HG03066 (cell line): Measurements from ENCODE around the gene KRTAP5-11.
"Not testable (repeated sequence)": the region's sequence is repeated elsewhere in the genome, so short reads cannot be mapped to it uniquely, and the experiment has no call there.

Experiments
- ATAC-seq: cut with Tn5 transposase; IDR thresholded peaks from one replicate; pipeline ENCODE4 v1.9.1; 2021; ENCODE audit warnings: low read depth; ENCODE audit not compliant: unreplicated experiment

The KRTAP5-11 gene

DNA sequence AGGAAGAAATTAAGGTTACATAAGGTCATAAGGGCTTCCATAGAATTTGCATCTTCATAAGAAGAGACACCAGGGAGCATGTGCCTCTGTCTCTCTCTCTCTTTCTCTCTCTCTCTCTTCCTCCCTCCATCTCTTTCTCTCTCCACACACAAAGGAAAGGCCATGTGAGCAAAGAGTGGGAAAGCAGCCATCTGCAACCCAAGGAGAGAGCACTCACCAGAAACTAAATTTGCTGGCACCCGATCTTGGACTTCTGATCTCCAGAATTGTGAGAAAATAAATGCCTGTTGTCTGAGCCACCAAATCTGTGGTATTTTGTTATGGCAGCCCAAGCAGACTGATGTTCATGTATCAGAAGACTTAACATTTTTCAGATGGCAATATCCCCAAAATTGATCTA lies 23.7 kb downstream of the KRTAP5-11 start:
- no peak for ATAC-seq

GRCh38 chr11:71557257-71557656 lies 25.4 kb downstream of the KRTAP5-11 start:
- ATAC-seq = no peak

GRCh38 chr11:71556018-71556417 lies 26.7 kb downstream of the KRTAP5-11 start:
- no peak for ATAC-seq

DNA sequence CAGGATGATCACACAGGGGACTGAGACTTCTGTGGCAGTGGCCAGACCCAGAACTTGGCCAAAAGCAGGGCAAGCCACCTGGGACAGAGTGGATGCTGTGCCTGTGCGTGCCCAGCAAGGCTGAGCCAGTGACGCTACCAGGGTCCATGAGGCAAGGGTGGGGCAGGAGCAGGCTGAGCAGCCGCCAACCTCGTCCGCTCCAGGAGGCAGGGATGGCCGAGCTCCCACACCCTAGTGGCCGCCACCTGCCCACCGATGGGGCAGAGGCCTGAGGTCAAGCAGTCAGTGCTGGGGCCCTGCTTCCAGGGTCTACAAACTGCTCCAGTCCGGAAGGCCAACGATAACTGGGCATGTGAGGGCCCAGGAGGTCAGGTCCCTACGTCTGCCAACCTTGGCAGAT lies 27.2 kb downstream of the KRTAP5-11 start:
- ATAC-seq = no peak

- no peak for ATAC-seq
Observed at GRCh38 chr11:71554996-71555395, 27.7 kb downstream of the KRTAP5-11 start.

- ATAC-seq = no peak
Observed at GRCh38 chr11:71551711-71552110, 31.0 kb downstream of the KRTAP5-11 start.

GRCh38 chr11:71548716-71549151 lies 33.9 kb downstream of the KRTAP5-11 start:
- ATAC-seq = no peak

DNA sequence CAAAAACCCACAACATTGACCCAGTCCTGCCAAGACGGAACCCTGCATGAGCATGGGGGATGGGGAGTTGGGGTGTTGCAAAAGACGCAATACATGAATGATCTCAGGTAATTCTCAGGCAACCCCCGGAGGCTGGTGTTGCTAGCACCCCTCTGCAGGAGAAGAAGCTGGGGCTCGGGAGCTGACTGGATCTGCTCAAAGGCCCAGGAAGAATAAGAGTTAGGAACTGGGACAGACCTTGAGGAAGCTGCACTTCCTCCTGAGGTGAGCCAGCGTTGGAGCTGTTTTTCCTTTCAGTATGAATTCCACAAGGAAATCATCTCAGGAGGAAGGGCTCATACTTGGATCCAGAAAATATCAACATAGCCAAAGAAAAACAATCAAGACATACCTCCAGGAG lies 34.6 kb downstream of the KRTAP5-11 start, which contains the start of gene KRTAP5-9:
KRTAP5-9 (plus strand) TSS at position 301 of the 400 bp plus-strand sequence. CDS start 238 bp downstream, outside the sequence.
- ATAC-seq = no peak

- no peak for ATAC-seq
Observed at GRCh38 chr11:71545405-71545966, 37.2 kb downstream of the KRTAP5-11 start.

DNA sequence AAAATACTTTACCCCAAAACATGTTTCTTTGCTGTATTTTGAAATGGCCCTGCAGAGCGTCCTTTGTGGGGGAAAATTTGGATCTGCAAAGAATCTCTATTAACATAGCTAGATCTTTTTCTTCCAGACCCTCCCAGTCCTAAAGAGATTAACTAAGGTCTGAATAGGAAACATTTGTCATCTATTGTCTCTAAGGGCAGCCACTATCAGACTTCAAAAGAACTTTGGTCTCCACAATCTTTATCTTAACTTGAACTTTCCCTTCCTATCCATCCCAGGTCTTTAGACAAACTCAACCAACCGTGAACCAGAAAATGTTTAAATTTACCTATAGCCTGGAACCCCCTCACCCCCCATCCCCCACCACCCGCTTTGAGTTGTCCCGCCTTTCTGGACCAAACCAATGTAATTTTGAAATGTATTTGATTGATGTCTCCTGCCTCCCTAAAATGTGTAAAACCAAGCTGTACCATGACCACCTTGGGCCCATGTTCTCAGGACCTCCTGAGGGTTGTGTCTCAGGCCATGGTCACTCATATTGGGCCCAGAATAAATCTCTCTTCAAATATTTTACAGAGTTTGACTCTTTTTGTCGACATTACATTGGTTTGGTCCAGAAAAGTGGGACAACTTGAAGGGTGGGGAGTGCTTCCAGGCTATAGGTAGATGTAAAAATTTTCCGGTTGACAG lies 38.0 kb downstream of the KRTAP5-11 start:
- ATAC-seq = no peak

GRCh38 chr11:71543866-71544265 lies 38.8 kb downstream of the KRTAP5-11 start:
- ATAC-seq = no peak

GRCh38 chr11:71542879-71543777 lies 39.5 kb downstream of the KRTAP5-11 start:
- no peak for ATAC-seq

DNA sequence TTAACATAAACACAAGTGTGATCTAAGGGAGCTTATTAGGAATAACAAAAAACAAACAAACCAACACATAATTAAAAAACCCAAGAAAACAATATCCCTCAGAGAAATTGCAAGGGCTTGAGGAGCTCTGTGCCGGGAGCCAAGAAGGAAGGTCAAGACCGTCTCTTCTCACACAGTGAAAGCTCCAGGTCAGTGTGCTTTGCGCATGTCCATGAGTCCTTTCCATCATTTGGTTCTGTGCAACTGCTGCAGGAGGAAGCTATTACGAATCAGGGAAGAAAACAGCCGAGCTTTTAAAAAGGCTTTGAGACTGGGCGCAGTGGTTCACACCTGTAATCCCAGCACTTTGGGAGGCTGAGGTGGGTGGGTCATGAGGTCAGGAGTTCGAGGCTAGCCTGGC lies 40.3 kb downstream of the KRTAP5-11 start:
- ATAC-seq = no peak

- not testable (repeated sequence) for ATAC-seq
Observed at GRCh38 chr11:71540521-71541304, 42.0 kb downstream of the KRTAP5-11 start.

GRCh38 chr11:71539971-71540370 lies 42.7 kb downstream of the KRTAP5-11 start:
- not testable (repeated sequence) for ATAC-seq

- ATAC-seq = no peak
Observed at GRCh38 chr11:71539017-71539416, 43.7 kb downstream of the KRTAP5-11 start.

DNA sequence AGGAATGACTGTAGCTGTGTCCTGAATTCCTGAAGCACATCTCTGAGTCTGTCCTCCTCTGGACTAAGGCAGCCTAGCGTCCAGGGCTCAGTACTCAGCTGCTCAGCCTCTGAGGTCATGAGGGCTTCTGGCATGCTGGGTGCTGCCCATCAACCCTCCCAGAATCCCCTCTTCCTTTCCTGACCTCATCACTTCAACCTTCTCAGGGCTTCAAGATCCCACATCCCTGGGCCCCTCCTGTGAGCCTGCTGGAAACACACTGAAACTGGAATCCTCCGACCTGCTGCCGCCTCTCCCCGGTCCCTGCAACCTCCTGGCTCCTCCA lies 44.0 kb downstream of the KRTAP5-11 start:
- no peak for ATAC-seq

DNA sequence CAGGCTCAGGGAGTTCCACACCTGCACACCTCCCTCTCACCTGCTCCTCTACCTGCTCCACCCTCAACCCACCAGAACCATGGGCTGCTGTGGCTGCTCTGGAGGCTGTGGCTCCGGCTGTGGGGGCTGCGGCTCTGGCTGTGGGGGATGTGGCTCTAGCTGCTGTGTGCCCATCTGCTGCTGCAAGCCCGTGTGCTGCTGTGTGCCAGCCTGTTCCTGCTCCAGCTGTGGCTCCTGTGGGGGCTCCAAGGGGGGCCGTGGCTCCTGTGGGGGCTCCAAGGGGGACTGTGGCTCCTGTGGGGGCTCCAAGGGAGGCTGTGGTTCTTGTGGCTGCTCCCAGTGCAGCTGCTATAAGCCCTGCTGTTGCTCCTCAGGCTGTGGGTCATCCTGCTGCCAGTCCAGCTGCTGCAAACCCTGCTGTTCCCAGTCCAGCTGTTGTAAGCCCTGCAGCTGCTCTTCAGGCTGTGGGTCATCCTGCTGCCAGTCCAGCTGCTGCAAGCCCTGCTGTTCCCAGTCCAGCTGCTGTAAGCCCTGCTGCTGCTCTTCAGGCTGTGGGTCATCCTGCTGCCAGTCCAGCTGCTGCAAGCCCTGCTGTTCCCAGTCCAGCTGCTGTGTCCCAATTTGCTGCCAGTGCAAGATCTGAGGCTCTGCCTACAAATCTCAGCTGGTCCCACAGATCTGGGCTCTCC lies 44.6 kb downstream of the KRTAP5-11 start, which contains the start of gene KRTAP5-8:
KRTAP5-8 (plus strand) TSS at position 49 of the 689 bp plus-strand sequence; CDS start at position 80, 31 bp downstream.
- ATAC-seq = not testable (repeated sequence)

- ATAC-seq = no peak
Observed at GRCh38 chr11:71537537-71537936, 45.1 kb downstream of the KRTAP5-11 start.

GRCh38 chr11:71535825-71536224 lies 46.9 kb downstream of the KRTAP5-11 start:
- ATAC-seq = no peak
